Mucosa of descending colon (tissue), 3 donors: ENCODE measurements around the gene BUD31. TPM values are rescaled to one million over a fixed set of nuclear protein-coding genes. Genes with fewer than 3 reads are reported as not detected.

Experiments
- ATAC-seq: fragments of 200-7000 bp; cut with Tn5 transposase; one replicate; pipeline ENCODE4 v1.9.1; 2020; ENCODE audit warnings: mild to moderate bottlenecking, moderate library complexity
- DNase-seq, 3 donors: peaks; one replicate each; pipeline ENCODE4 v3.0.0-alpha.2; 2020
- H3K36me3 ChIP-seq: fragments of 200-600 bp; one replicate; pipeline ENCODE4 v1.8.0; 2021; ENCODE audit warnings: low read depth, mild to moderate bottlenecking
- H3K4me1 ChIP-seq: fragments of 200-600 bp; one replicate; pipeline ENCODE4 v1.8.0; 2021; ENCODE audit warnings: low read depth, mild to moderate bottlenecking
- H3K4me3 ChIP-seq: fragments of 200-600 bp; one replicate; pipeline ENCODE4 v1.8.0; 2021; ENCODE audit warnings: mild to moderate bottlenecking
- H3K9me3 ChIP-seq: fragments of 200-600 bp; one replicate; pipeline ENCODE4 v1.8.0; 2021; ENCODE audit warnings: mild to moderate bottlenecking
- CTCF ChIP-seq: fragments of 200-600 bp; IDR thresholded peaks from one replicate; pipeline ENCODE4 v1.8.0; 2022; ENCODE audit warnings: antibody characterized with exemption, mild to moderate bottlenecking
- intact Hi-C, 2 donors: fragments of 100-400 bp; cut with DNase I in 1 of 2; cut with micrococcal nuclease in 1 of 2; formaldehyde crosslinking; loops; one replicate each; pipeline versions ENCODE4 v1.11.0 to v1.11.1; 2022; cut with DNase I, micrococcal nuclease
- total RNA-seq, 3 donors: library from RNA; stranded (reverse); fragmentation: NEBNext Ultra II Directional in 2 of 3; extraction: Animal tissue kit (Norgen Biotek cat#: 25700) in 2 of 3; gene quantifications; one replicate each; pipeline versions ENCODE4 v1.2.1 to v1.2.4, GENCODE V29; 2021 to 2023
- donor health status: DM: no; HTN: no; CAD: no; lungs with moderate emphysema.
- donor health status: DM: no; HTN: no; CAD: no.
- donor health status: DM: no; HTN: yes; CAD: no.

Gene BUD31
- total RNA-seq, 3 donors from 2014 or later = 67.3 to 79.5 (median 76.7) TPM

- H3K36me3 ChIP-seq = no peaks in the 10 kb centered on the region
- ATAC-seq = no peak
These were observed 47.1 kb downstream of the BUD31 start for GRCh38 chr7:99455874-99456273.

DNA sequence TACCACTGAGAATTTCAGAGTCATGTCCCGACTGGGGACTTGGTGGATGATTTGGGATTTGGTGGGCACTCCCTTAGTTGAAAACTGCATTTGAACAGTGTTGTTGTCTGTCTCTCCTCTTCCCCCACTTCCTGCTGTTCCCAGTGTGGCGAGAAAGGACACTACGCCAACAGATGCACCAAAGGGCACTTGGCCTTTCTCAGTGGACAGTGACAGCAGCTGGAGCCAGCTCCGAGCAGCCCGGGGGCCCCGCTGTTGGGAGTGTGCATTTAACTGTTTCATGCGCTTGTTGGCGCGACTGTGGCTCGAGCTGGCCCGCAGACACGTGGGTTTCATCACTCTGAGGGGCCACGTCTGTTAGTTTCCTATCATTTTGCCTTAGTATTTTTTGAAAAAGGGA, 47.5 kb downstream of the BUD31 start:
- DNase-seq = no peak
- no peaks in the 10 kb centered on the region for H3K4me1 ChIP-seq
- H3K36me3 ChIP-seq = no peaks in the 10 kb centered on the region
- no peak for TF ChIP-seq CTCF
- intact Hi-C loops = no loop called here
- no peak overlapping the region for H3K4me3 ChIP-seq
- H3K9me3 ChIP-seq = no peaks in the 10 kb centered on the region
- ATAC-seq = no peak

More at GRCh38 chr7:99455874-99456273, 47.1 kb downstream of the BUD31 start:
- H3K4me1 ChIP-seq = no peaks in the 10 kb centered on the region
- H3K9me3 ChIP-seq = no peaks in the 10 kb centered on the region
- no peak for DNase-seq
- H3K4me3 ChIP-seq = no peak overlapping the region
- no peak for TF ChIP-seq CTCF
- intact Hi-C loops = no loop called here

- Histone ChIP-seq H3K36me3 (no peaks in the 10 kb centered on the region), H3K4me1 (no peaks in the 10 kb centered on the region), H3K9me3 (no peaks in the 10 kb centered on the region), H3K4me3 (no peak overlapping the region)
- DNase-seq = no peak
- intact Hi-C loops = no loop called here
- no peak for ATAC-seq
- no peak for TF ChIP-seq CTCF
These were observed 48.4 kb downstream of the BUD31 start for GRCh38 chr7:99457050-99457649.

DNA sequence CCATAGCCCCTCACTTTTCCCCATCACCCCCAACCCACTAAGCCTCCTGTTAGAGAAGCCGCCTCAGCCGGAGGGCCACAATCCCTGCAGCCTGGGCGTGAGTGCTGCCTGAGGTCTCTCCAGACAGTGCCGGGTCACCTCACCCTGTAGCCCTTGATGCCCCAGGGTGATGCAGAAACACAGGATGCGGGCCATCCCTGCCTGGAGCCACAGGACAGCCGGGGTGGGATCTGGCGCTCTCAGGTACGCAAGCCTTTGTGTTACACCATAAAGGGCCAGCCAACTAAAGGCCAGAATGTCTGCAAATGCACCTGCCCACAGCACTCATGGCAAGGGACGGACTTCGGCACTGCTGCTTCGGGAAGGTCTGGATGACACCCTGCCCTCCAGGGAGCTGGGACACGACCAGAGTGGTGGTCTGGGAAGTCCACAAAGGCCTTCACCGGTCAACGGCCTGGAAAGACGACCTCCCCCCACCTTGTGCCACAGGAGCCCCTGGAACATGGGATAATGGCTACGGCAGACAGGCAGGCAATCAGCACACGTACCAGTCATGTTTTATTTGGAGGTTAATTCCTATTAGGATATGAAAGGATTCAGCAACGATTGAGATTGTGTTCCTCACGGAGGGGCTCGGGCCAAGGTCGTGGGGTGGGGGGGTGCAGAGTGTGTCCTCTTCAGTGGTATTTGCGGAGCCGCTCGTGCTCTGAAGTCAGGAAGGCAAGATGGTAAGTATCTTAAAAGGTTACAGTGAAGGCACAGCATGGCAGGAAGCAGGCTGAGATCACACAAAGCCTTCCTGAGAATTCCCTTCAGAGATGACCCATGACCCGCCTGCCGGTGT, 49.1 kb downstream of the BUD31 start:
- H3K36me3 ChIP-seq = no peaks in the 10 kb centered on the region
- intact Hi-C loops = no loop called here
- no peak for TF ChIP-seq CTCF
- H3K4me3 ChIP-seq = no peak overlapping the region
- no peaks in the 10 kb centered on the region for H3K9me3 ChIP-seq
- no peaks in the 10 kb centered on the region for H3K4me1 ChIP-seq
- DNase-seq (no peak), ATAC-seq (no peak)

GRCh38 chr7:99459087-99459486, 50.3 kb downstream of the BUD31 start:
- no peak for TF ChIP-seq CTCF
- Histone ChIP-seq H3K4me1 (peaks cover 9% of the 10 kb centered on the region), H3K4me3 (no peak overlapping the region), H3K36me3 (no peaks in the 10 kb centered on the region), H3K9me3 (no peaks in the 10 kb centered on the region)
- intact Hi-C loops = no loop called here
- DNase-seq = no peak
- ATAC-seq = peak; percentile 42
